H1 (cell line): ENCODE data around the gene TESMIN. TPM values are rescaled to one million over a fixed set of nuclear protein-coding genes. Genes with fewer than 3 reads are reported as not detected.

ENCODE experiments used
- BACH1 ChIP-seq: IDR thresholded peaks from 2 replicates; pipeline ENCODE4 v1.6.1; 2012; ENCODE audit warnings: low read length, improper control_type of control experiment
- CHD7 ChIP-seq: fragments of 300-600 bp; sonication (generic); IDR thresholded peaks from 2 replicates; pipeline ENCODE4 v1.7.1; 2012; ENCODE audit warnings: low read length, moderate library complexity, mild to moderate bottlenecking, inconsistent platforms; ENCODE audit not compliant: insufficient replicate concordance
- EGR1 ChIP-seq: IDR thresholded peaks from 2 replicates; pipeline ENCODE4 v1.6.1; 2011; ENCODE audit warnings: low read depth, low read length, borderline replicate concordance
- RNF2 ChIP-seq: fragments of 200-900, 300-1000 bp; sonication (generic); IDR thresholded peaks from 2 replicates; pipeline ENCODE4 v1.7.1; 2016; ENCODE audit warnings: borderline replicate concordance, low read depth, mild to moderate bottlenecking, antibody characterized with exemption, low read length; ENCODE audit not compliant: poor library complexity, severe bottlenecking; ENCODE audit errors: missing control alignments
- RXRA ChIP-seq: IDR thresholded peaks from 2 replicates; pipeline ENCODE4 v1.6.1; 2011; ENCODE audit warnings: low read depth, mild to moderate bottlenecking, low read length, moderate library complexity; ENCODE audit not compliant: insufficient read depth
- polyA plus RNA-seq, 7 experiments: library from polyadenylated mRNA; depleted of rRNA in 3 of 7; stranded (reverse) in 5 of 7; unstranded in 2 of 7; fragments of >200 nt in 5 of 7; fragments of 200-250 nt in 2 of 7; gene quantifications; 1 replicate in 5 of 7; 2 replicates in 1 of 7; 4 replicates in 1 of 7; pipeline versions ENCODE4 v1.2.1 to v1.2.3, GENCODE V29; 2011 to 2013; ENCODE audit warnings: missing spikeins in 2 of 7, mixed read lengths in 2 of 7
- total RNA-seq: library from RNA; stranded (reverse); fragmentation: NEBNext Ultra II Directional; extraction: Animal tissue kit (Norgen Biotek cat#: 25700); gene quantifications from 2 replicates; pipeline ENCODE4 v1.2.1, GENCODE V29; 2021

The TESMIN gene
- total and polyA plus RNA-seq, 2 of the 8 experiments (the other 6 are each of a cell fraction or from before 2014, with no cell fraction given): 22.6 to 61.1 TPM

GRCh38 chr11:68766786-68767185, 15.5 kb upstream of the TESMIN start (continued):
- no peak for TF ChIP-seq CHD7
- TF ChIP-seq RXRA: no peak
- TF ChIP-seq RNF2: no peak
- no peak for TF ChIP-seq EGR1
- TF ChIP-seq BACH1: no peak
